ENCODE measurements around the gene CCDC93.
A peak's percentile ranks its signal among the peaks of the same experiment; 100 is the strongest.
"Not testable (repeated sequence)": the region's sequence is repeated elsewhere in the genome, so short reads cannot be mapped to it uniquely, and the experiment has no call there.

The CCDC93 gene

GRCh38 chr2:117957616-117958015, 56.3 kb downstream of the CCDC93 start:
- no peak for DNase-seq

GRCh38 chr2:117956036-117956796, 57.7 kb downstream of the CCDC93 start:
- no peak for DNase-seq

- DNase-seq, result no peak
Measured at GRCh38 chr2:117953231-117953630, 60.6 kb downstream of the CCDC93 start.

- DNase-seq, result no peak
Measured at GRCh38 chr2:117952701-117953100, 61.2 kb downstream of the CCDC93 start.

- DNase-seq, result no peak
Measured at GRCh38 chr2:117952228-117952627, 61.6 kb downstream of the CCDC93 start.

- no peak for DNase-seq
Measured at GRCh38 chr2:117949806-117950205, 64.1 kb downstream of the CCDC93 start.

GRCh38 chr2:117948615-117949014, 65.3 kb downstream of the CCDC93 start:
- DNase-seq, result no peak

GRCh38 chr2:117945296-117945695, 68.6 kb downstream of the CCDC93 start:
- DNase-seq, result no peak

- DNase-seq, result no peak
Measured at GRCh38 chr2:117944816-117945215, 69.1 kb downstream of the CCDC93 start.

GRCh38 chr2:117943013-117943672, 70.7 kb downstream of the CCDC93 start:
- no peak for DNase-seq

- DNase-seq, result no peak
Measured at GRCh38 chr2:117942551-117942950, 71.3 kb downstream of the CCDC93 start.

- DNase-seq, result no peak
Measured at GRCh38 chr2:117941693-117942092, 72.2 kb downstream of the CCDC93 start.

- DNase-seq, result no peak
Measured at GRCh38 chr2:117940436-117940835, 73.4 kb downstream of the CCDC93 start.

- no peak for DNase-seq
Measured at GRCh38 chr2:117938611-117939010, 75.3 kb downstream of the CCDC93 start.

GRCh38 chr2:117936871-117937428, 76.9 kb downstream of the CCDC93 start:
- peak in 1 of 56 donors; percentile 14 for DNase-seq

GRCh38 chr2:117935954-117936353, 77.9 kb downstream of the CCDC93 start:
- no peak for DNase-seq

GRCh38 chr2:117935456-117935855, 78.4 kb downstream of the CCDC93 start:
- DNase-seq, result no peak

GRCh38 chr2:117933884-117934354, 80.0 kb downstream of the CCDC93 start:
- DNase-seq, result no peak

- DNase-seq, result no peak
Measured at GRCh38 chr2:117931978-117932377, 81.9 kb downstream of the CCDC93 start.

GRCh38 chr2:117931266-117931665, 82.6 kb downstream of the CCDC93 start:
- DNase-seq, result no peak

GRCh38 chr2:117930775-117931174, 83.1 kb downstream of the CCDC93 start:
- DNase-seq, result no peak

- DNase-seq, result not testable (repeated sequence)
Measured at GRCh38 chr2:117923471-117923870, 90.4 kb downstream of the CCDC93 start.

- DNase-seq, result no peak
Measured at GRCh38 chr2:117921520-117921919, 92.3 kb downstream of the CCDC93 start.

All from amygdala (tissue), 56 donors.